HG02840 (cell line): Measurements from ENCODE around the gene SASH1.
"Not testable (repeated sequence)": the region's sequence is repeated elsewhere in the genome, so short reads cannot be mapped to it uniquely, and the experiment has no call there.

Experiments used
- ATAC-seq: cut with Tn5 transposase; IDR thresholded peaks from one replicate; pipeline ENCODE4 v1.9.1; 2021; ENCODE audit warnings: mild to moderate bottlenecking, moderate library complexity, moderate number of reproducible peaks; ENCODE audit not compliant: unreplicated experiment, low FRiP score

SASH1 gene

DNA sequence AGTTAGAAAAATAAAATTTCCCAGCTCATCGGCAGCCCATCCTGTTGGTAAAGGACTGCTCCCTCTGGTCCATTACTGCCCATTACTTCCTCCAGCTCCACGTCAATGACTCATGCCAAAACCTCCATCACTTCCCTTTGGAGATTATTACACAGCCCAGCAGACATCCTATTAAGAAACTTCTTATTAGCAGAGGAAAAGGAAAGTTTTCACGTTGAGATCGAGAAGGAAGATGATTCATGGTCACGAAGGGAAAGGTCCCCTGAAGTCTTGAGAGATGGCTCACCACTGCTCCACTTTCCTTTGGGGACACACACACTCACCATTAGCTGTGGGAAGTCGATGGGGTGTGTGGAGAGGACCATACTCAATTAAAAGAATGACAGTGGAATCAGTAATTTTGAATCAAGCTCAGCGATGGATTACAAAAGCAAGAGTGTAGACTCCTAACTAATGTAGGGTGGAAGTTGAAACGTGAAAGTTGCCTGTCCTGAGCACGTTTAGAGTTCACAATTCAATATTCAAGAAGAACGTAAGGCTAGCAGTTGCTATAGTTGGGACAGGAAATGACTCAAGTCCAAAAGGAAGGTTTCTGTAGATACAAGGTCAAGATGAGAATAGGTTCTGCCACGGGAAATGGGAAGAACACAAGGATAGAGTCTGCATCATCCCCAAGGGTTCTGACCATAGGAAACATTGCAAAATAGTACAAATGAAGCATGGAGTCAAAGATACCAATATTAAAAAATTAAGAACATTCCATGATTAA lies 21.6 kb downstream of the SASH1 start:
- ATAC-seq: no peak

DNA sequence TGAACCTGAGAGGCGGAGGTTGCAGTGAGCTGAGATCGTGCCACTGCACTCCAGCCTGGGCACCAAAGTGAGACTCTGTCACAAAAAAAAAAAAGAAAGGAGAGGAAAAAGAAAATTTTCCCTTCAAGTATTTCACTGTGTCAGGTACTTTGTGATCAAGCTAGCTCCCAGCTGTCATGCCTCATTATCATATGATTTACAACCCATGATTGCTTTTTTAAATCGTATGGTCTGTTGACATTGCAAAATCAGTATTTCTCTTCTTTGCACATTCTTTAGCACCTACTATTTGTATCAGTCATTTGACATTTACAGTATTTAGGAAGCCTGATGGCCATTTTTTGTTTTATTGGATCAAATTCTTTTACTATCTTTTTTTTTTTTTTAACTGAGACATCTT lies 22.4 kb downstream of the SASH1 start:
- no peak for ATAC-seq

DNA sequence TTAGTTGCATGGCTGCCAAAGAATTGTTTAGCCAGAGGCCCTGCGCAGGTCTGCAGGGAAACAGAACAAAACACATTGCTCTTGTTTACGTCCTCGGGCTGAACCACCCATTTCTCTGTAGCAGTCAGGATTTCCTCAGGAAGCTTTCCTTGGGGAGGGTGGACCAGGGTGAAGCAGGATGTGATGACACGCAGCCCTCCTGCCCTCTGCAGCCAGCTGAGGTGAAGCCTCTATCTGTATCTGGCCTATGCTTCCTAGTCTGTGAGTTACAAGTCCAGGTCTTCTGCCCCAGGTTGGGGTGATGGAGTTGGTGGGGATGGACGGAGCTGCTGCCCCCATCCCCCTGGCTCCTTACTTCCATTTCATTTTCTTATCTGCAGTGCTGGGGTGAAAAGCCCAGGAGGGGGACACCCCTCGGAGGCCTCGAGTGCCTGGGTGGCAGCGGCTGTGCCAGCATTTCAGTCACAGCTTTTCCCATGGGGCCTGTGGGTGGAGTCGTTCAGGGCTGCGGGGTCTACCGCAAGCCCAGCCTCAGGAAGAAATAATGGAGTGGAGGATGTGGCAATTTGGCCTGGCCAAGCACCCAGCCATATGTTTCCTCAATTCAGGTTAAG lies 24.9 kb downstream of the SASH1 start:
- ATAC-seq: no peak

DNA sequence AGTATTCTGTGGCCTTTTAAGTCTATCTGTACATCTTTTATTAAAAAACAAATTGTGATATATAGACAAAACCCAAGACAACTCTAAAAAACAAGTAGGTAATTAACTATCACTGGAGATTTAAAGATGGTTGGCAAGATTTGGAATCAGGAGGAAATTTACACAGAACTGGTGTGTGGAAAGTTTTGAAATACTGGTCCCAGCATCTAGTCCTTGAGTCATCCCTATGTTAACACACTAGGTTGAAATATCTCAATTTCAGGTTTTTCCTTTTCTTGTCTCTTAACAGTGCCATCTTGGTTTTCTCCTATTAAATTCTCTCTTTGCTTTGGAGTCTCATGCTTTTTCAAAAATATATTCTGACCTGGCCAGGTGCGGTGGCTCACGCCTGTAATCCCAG lies 27.5 kb downstream of the SASH1 start:
- ATAC-seq: no peak

DNA sequence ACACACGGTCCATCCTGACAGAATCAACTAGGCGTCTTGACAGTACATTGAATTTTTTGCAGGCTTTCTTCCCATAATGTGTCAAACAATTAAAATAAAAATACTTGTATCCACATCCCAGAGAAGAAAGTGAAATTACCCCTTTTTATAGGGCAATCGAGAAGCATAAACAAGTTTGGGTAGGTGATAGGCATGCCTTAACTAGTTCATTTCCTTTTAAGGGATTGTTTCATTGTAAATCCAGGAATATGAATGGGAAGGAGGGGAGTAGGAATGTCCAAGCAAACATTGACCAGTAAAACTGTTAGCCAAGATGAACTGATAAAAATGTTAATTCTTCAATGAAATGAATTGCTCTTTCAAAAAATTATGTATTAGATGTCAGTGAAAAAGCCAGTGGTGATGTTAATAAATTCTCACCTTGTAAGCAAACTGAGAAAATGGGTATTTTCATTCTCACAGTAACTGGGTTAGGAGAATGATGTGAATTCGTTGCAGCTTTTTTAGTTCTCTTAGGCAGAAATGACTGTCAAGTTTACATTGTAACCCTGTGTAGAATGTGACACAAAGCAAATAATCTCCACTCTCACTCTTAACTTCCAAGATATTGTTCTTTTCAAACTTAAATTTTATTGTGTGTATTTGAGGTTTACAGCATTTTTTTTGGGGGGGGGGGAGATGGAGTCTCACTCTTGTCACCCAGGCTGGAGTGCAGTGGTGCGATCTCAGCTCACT lies 31.6 kb downstream of the SASH1 start:
- no peak for ATAC-seq

DNA sequence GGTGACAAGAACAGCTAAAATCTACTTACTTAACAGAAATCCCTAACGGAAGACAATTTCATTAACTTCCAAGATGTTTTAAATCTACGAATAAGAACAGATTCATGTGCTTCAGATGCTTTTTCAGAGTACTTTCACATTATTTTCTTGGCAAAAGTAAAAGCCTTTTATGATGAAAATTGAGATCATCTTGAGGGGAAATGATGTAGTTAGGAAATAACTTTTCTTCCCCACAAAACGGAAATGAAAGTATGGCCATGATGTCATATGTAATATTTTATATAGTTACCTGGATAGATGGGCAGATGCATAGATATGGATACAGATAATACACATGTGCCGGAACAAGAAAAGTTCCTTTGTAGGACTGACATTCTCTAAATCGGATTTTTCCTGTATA lies 32.8 kb downstream of the SASH1 start:
- ATAC-seq: no peak

DNA sequence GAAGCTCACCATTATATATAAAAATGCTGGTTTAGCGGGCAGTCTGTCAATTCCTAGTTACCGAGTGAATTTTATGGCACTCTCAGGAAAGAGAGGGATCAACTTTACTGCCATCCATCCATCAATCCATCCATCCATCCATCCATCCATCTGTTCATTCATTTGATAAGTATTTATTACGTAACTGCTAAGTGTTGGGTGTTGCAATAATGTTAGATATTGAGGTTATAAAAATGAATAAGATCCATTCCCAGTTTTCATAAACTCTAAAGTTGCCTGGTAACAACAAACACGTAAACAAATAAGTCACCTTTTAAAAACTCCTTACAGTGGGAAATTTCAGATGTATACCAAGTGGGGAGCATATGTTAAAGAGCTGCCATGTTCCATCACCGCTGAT lies 36.8 kb downstream of the SASH1 start:
- ATAC-seq: no peak

DNA sequence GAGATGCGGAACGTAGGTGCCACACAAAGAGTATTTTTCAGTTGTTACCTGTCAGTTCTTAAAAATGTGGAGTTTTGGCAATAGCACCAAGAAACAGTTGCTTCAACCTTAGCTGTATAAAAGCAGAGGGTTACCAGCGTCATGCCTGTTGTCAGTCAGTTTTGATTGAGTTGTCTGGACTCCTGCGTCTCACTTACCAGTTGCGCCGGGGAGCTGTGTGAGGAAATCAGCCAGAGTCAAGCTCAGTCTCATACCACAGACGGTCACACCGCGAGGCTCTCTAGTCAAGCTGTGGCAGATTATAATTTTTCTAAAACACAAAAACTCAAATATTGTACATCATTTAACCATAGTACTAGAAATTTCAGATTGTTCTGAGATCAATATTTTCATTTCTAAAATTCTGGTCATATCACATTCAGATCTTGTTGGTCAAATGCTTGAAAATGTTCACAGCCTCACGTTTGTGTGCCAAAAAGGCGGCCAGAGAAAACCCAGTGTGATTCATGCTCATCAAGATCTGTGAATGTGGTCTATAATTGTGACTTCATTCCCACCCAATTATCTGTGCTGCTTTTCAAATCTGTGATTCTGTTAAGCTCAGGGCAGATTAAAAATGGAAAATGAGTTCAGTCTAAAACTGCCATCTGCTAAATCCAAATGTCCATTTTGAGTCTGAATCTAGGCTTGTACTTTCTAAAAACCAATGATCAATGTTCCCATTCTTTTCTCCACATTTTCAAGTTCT lies 37.5 kb downstream of the SASH1 start:
- no peak for ATAC-seq

DNA sequence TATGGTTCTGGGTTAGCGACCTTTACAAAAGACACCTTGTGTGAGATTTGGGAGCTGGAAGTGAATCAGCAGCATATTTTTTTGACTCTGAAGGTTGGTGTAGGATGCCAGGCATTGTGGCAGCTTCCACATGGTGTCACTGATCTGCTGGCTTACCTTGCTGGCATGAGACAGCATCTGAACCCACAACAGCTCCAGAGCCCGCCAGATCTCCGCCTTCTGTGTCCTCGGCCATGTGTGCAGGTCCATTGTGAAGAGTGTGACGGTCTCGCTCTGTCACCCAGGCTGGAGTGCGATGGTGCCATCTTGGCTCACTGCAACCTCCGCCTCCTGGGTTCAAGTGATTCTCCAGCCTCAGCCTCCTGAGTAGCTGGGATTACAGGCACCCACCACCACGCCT lies 39.4 kb downstream of the SASH1 start:
- not testable (repeated sequence) for ATAC-seq

DNA sequence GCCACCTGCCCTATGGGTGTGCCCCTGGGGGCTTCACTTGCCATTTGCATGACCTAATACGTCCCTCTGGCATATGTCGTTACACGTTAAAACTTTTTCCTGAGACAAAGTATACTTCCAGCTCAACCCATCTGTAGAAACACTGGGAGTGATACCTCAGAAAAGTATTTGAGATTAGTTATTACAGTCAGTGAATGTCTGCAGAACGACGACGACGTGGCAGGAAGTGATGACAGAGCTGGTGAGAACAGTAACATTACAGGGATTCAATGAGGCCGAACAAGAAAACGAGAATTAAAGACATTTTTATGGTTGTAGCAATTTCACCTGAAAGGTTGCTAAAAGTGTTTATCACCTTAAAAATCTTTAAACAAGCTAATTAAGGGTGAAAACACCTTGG lies 40.2 kb downstream of the SASH1 start:
- no peak for ATAC-seq

DNA sequence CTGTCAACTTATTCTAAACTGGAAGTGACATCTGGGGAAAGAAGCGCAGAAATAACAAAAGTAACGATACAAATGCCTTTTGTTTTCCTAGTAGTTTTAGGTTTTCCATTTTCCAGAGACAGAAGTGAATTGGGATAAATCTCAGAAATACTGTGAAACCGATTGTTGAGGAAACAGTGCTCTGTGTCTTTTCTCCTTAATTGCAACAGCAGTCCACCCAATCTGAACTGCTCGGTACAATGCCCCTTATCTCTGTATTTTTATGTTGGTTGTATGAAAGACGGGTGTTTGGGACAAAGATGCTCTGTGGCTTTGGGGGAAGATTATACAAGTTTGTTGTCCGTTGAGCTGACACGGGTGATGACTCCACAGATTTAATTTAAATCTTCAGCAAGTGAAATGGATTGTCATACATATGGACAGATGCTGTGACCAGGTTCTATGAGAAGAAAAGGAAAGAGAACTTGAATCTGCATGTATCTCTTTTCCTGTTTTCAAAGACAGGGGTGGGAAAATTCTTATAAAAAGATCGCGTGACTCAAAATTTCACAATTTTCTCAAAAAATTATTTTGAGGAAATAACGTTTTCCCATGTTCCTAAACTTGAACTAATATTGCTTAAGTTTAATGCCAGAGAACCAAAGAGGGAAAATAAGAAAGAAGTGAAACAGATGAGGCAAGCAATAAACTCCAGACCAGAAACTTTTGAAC lies 41.2 kb downstream of the SASH1 start:
- no peak for ATAC-seq

DNA sequence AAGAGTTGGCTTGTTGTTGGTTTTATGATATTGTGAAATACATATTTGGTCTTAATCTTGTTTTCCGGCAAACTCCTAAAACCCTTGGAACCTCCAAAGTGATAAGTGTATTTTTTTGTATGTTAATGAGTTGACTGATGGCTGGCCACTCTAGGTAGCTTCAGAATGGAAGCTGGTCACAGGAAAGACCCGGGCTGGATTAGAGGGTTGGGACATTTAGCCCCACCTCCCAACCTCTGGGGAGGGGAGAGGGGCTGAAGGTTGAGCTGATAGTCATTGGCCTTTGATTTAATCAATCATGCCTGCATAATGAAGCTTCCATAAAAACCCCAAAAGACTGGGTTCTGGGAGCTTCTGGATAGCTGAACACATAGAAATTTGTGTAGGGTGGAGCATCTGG lies 42.7 kb downstream of the SASH1 start:
- no peak for ATAC-seq

DNA sequence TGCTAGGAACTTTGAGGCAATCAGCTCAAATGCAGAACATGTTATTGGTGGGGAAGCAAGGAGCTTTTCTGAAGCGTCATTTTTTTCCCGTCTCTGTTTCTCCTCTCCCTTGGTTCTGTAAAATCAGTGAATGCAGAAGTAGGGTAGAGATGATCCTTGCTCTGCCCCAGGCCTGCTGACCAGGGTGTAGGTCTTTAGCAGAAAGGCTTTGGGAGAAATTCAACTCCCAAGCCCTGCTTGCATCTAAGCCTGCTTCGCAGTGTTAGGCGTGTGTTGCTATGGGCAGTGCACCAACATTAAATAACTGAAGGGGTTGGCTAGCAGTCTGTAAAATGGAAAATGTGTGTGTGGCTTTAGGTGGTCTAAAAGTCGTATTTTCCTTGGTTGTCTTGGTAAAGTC lies 45.9 kb downstream of the SASH1 start:
- ATAC-seq: no peak

DNA sequence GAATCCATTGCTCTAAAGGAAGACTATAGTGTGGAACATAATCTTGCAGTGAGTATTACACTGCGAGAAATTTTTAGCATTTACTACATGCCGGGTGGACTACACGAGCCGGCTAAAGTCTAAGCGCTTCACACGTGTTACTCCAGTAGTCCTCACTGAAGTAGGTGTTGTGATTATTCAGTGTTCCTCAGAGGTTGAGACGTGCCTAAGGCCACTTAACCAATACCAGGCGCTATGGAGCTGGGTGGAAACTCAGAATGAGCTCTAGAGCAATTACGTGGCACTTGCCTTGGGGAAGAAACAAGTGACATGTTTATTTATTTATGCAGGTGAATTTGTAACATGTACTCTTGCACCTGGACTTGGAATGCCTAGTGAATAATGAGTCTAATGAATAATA lies 46.4 kb downstream of the SASH1 start:
- ATAC-seq: no peak

DNA sequence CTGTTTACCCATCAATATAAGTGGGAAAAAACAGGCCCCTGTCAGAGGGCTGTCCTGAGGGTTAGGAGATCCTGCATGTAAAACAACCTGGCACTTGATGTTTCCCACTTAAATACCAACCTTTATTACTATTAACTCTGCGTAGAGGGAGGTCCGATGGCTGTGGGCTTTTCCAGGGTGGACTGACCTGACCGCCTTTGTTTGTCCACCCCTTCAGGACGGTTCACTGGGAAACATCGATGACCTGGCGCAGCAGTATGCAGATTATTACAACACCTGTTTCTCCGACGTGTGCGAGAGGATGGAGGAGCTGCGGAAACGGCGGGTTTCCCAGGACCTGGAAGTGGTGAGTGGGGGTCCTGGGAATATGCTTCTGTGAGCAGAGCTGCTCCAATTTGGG lies 47.3 kb downstream of the SASH1 start:
- no peak for ATAC-seq

DNA sequence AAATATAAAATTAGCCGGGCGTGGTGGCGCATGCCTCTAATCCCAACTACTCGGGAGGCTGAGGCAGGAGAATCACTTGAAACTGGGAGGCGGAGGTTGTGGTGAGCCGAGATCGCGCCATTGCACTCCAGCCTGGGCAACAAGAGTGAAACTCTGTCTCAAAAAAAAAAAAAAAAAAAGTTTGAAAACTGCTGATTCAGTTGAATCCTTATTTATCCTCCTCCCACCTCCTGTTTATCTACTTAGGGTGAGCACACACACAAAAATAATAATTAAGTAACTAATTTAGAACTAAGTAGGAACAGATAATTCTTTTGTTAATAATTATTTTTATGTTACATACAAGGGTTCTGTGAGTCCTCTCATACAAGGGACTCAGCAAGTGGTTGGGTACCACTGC lies 49.5 kb downstream of the SASH1 start:
- ATAC-seq: not testable (repeated sequence)

DNA sequence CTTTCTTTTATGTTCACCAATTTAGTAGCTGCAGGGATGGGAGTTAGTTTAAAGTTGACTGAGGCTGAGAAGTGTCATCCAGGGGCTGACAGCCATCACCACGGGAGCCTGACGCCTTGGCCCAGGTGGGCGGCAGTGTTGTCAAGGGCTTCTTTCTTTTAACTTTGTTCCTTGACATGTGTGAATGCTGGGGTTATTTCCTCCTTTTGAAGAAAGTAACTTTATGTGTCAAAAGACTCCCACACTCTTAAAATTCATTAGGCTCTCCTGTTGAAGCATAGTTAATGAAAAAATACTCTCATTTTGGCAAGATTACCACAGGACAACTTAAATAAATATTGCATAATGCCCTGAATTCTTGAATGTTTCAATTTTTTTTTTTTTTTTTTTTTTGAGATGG lies 50.0 kb downstream of the SASH1 start:
- ATAC-seq: no peak

DNA sequence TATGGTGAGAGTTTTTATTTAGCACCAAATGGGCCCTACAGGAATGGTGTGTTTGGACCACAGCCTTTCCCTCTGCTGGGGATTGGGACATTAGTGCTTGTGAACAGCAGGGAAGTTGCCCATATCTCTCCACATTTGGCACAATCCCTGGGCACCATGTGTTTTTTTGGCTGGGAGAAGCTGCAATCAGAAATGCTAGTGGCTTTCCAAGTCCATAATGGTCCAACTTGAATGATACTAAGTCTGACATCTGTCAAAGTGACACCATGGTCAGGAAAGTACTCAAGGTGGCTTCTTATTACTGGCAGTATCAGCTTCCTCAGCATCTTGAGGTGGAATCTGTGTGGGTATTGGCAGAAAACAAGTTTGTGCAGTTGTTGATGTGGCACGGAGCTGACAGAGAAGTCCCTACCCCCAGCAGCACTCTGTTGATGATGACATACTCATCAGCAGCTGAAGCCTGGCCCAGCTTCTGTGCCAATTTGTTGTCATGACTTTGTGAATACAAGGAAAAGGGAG lies 53.0 kb downstream of the SASH1 start:
- no peak for ATAC-seq

DNA sequence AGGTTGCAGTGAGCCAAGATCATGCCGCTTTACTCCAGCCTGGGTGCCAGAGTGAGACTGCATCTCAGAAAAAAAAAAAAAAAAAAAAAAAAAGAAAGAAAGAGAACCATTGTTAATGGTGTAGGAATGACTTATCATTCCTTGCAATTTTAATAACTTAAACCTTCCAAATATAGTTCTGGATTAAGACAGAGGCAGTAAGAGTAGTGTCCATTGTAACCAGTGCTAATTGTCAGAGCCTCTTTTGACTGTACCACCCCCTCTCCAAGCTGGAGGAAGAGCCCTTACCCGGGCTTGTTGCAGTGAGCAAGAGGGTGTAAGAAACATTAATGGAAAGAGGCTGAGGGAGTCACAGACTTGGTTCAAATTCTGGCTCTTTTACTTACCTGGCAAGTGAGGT lies 53.8 kb downstream of the SASH1 start:
- no peak for ATAC-seq

DNA sequence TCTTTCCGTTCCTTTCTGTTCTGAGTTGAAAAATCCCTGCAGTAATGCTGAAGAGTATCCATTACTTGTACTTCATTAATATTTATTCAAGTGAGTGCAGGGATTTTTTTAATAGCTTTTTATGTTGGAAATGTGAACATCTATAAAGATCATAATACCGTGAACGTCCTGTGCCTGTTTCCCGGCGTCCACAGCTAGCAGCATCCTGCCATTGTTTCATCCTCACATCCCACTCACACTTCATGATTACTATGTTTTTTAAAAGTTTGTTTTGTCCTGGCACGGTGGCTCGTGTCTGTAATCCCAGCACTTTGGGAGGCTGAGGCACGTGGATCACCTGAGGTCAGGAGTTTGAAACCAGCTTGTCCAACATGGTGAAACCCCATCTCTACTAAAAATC lies 54.3 kb downstream of the SASH1 start:
- ATAC-seq: no peak
